ENCODE measurements around the gene DNM3.
"Not testable (repeated sequence)": the region's sequence is repeated elsewhere in the genome, so short reads cannot be mapped to it uniquely, and the experiment has no call there.

Gene DNM3

GRCh38 chr1:171984850-171985485 lies 143.7 kb downstream of the DNM3 start:
- peak; percentile 38 for DNase-seq

GRCh38 chr1:171985639-171986038 lies 144.3 kb downstream of the DNM3 start:
- no peak for DNase-seq

- no peak for DNase-seq
Measured at GRCh38 chr1:171988243-171988885, 147.1 kb downstream of the DNM3 start.

- DNase-seq: no peak
Measured at GRCh38 chr1:171990371-171990770, 149.1 kb downstream of the DNM3 start.

GRCh38 chr1:171994293-171994692 lies 153.0 kb downstream of the DNM3 start:
- DNase-seq: no peak

GRCh38 chr1:171995573-171995972 lies 154.3 kb downstream of the DNM3 start:
- no peak for DNase-seq

- no peak for DNase-seq
Measured at GRCh38 chr1:171997936-171998335, 156.6 kb downstream of the DNM3 start.

GRCh38 chr1:171998711-171999110 lies 157.4 kb downstream of the DNM3 start:
- DNase-seq: no peak

GRCh38 chr1:171999756-172000155 lies 158.5 kb downstream of the DNM3 start:
- no peak for DNase-seq

- DNase-seq: no peak
Measured at GRCh38 chr1:172001288-172001687, 160.0 kb downstream of the DNM3 start.

GRCh38 chr1:172002725-172003345 lies 161.5 kb downstream of the DNM3 start:
- DNase-seq: peak; percentile 25

- DNase-seq: no peak
Measured at GRCh38 chr1:172003766-172004530, 162.7 kb downstream of the DNM3 start.

GRCh38 chr1:172004671-172005070 lies 163.4 kb downstream of the DNM3 start:
- no peak for DNase-seq

GRCh38 chr1:172005856-172006255 lies 164.6 kb downstream of the DNM3 start:
- no peak for DNase-seq

- DNase-seq: no peak
Measured at GRCh38 chr1:172006660-172007059, 165.4 kb downstream of the DNM3 start.

- DNase-seq: no peak
Measured at GRCh38 chr1:172018727-172019311, 177.5 kb downstream of the DNM3 start.

GRCh38 chr1:172019976-172020375 lies 178.7 kb downstream of the DNM3 start:
- no peak for DNase-seq

- no peak for DNase-seq
Measured at GRCh38 chr1:172024516-172024915, 183.2 kb downstream of the DNM3 start.

GRCh38 chr1:172024944-172025738 lies 183.8 kb downstream of the DNM3 start:
- not testable (repeated sequence) for DNase-seq

- no peak for DNase-seq
Measured at GRCh38 chr1:172040466-172040865, 199.2 kb downstream of the DNM3 start.

- no peak for DNase-seq
Measured at GRCh38 chr1:172041102-172041501, 199.8 kb downstream of the DNM3 start.

GRCh38 chr1:172041742-172042141 lies 200.4 kb downstream of the DNM3 start:
- DNase-seq: no peak

Measured in retina (tissue), 1 donor.